HG02981 (cell line): ENCODE measurements around the gene MBTPS1.

Experiments
- ATAC-seq: cut with Tn5 transposase; IDR thresholded peaks from one replicate; pipeline ENCODE4 v1.9.1; 2021; ENCODE audit warnings: mild to moderate bottlenecking, moderate library complexity; ENCODE audit not compliant: unreplicated experiment

MBTPS1 gene

DNA sequence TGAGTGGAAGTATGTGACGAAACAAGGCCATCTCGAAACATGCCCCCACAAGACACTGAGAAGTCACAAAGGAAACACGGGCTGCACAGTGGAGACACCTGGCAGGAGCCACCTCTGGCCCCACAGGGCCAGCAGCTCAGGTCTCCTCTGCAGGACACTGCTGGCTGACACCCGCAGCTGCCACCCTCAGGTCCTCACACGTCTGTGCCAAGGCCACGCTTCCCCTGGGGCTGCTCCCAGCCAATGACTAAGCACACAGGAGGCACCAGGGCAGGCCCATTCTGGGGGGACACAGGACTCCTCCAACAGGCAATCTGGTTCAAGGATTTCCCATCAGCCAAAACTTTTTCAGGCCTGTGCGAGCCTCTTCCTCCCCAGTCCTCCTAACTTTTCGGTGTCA, 36.4 kb downstream of the MBTPS1 start:
- ATAC-seq = no peak

DNA sequence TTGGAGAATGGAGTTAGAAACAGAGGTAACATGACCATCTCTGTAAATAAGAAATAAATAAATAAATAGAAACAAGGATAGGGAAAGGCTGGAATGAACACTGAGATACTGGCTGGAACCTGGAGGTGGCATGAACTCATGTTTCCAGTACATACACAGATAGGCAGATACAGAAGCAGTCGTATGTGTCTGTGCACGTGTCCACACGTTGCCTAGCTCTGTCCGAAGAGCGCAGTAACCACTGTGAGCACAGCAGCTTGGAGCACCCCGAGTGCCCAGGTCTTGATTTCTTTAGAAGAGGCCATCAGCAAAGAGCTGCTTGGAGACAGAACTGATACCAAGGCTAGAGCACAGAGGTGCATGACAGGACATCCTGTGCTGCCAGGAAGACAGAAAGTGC, 37.1 kb downstream of the MBTPS1 start:
- ATAC-seq = no peak

DNA sequence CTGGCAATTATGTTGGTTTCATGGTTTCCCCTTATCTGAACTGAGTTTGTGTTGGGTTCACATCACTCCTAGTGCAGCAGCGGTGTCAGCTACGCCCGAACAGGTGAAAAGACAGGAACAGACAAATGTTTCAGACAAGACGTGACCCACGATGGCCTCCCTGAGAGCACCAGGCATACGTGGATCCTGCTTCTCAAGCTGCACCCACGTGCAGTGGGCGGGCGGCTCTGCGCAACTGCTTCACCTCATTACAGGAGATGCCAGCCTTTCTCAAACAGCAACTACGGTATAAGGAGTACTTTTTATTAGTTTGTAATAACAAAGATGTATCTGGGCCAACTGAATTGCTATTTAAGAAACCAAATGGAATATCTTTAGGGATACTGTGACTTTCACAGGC, 41.4 kb downstream of the MBTPS1 start:
- no peak for ATAC-seq

DNA sequence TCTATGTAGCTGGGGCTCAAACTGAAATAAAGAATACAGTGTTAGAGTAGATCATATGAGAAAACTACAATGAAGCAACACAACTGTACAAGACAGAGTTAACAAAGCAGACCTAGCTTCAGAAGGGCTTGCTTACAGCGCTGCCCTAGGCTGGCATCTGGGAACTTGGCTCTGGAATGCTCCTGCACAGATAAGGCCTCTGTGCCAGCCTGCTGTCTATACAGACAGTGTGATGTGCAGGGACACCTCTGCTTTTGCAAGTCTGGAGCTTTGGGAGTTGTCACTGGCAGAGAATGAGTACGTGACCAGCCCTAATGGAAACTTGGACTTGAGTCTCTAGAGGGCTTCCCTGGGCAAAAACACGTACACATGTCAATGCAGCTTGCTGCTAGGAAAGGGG, 42.0 kb downstream of the MBTPS1 start:
- ATAC-seq = no peak

DNA sequence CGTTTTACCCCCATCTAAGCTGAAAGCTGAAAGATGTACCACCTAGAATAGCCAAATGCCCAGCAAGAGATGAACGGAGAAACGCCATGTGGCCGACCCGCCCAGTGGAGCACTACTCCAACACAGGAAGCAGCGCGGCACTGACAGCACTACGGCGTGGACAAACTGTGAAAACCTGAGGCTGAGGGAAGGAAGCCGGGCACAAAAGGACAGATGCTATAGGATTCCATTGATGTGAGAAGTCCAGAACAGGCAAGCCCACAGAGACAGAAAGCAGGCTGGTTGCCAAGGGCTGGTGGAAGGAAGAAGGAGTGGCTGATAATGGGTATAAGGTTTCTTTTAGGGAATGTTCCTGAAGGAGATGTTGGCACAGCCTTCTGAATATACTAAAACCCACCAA, 44.7 kb downstream of the MBTPS1 start:
- no peak for ATAC-seq

DNA sequence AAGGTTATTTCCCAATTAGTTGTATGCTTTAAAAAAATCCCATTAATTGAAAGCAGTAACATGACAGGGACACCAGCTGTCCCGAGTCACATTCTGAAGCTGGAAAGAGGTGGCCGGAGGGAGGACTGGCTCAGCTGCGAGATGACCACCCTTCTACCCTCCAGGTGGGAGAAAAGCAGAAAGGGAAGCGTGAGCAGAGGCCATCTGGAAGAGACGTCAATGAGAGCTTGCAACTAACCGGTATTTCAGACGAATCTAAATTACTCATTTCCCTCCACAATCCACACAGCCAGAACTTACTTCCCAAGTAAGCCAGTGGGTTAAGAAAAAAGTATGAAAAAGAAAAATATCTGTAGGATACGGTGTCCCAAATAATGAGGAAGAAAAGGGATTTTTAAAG, 45.6 kb downstream of the MBTPS1 start:
- ATAC-seq = no peak

DNA sequence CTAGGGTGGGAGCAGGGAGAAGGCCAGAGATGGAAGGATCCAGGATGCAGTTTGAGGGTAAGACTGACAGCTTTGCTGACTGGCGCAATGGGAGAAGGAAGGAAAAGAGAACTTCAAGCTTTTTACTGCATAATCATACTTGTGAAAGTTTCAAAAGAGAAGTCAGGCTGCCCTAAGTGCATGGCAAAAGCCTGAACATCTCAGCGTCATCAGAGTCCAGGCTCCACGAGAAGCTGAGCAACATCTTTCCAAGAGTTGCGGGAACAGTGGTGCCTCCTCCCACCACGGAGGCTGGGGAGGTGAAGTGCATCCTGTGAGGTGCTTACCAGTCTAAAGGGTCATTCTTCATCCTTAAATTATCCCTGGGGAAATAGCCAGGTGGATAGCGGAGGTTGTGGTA, 47.2 kb downstream of the MBTPS1 start:
- ATAC-seq = no peak

DNA sequence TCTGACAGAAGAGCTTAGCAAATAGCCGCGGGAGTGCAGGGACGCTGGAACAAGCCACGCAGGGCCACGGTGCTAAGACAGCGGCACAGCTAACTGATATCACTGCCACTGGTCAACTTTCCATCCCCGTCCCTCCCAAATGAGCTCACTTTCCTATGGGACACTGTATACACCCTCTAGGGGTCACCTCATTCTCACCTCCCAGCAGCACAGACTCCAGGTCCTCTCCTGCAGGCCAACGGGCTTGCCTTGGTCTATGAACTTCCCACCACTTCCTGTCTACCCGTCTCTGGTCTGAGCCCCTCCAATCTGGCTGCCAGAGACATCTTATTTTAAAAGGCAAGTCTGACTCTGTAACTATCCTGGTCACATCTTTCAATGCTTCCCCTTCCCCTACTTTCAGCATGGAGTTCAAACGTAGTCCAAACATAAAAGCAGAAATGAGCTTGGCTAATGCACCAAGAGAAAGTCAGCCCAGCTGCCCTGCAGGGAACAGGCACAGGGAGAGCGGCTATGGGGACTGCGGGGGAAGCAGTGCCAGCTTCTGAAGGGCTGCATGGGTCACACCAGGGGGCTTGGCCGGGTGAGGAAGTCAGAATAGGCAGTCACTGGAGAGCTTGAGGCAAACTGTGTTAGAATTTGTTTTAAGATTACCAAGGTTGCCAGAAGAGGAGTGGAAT, 47.8 kb downstream of the MBTPS1 start:
- ATAC-seq = no peak

DNA sequence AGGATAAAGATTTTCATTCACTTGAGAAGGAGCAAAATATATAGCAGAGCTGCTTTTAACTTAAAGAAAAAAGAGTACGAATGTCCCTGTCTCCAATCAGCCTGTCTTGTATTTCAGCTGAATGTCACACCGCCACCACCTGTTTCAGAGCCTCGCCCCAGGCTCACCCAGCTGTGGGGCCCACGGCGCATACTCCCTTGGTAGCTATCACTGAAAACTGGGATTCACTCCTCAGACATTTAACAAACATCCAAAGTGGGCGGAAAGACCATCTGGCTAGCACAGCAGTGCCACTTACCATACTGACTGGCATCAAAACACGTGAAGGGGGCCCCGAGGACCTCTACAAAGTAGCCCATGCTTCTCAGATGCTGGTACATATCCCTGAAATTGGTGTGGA, 48.7 kb downstream of the MBTPS1 start:
- ATAC-seq = no peak

DNA sequence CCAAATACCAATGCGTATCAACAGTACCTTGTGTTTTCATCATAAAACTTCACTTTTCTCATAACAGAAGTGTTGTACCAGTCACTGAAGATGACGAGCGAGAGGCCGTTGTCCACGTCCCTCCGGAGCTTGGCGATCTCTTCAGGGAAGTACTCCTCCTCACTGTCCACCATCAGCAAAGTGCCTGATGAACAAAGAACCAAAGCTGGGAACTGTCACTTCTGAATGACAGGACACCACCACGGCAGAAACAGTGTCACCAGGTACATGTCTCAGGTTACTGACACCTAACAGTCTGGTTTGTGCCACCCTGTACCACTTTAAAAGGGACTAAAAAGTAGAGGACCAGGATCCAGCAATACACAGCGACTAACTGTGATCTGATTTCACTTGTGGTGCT, 49.1 kb downstream of the MBTPS1 start:
- ATAC-seq = no peak

DNA sequence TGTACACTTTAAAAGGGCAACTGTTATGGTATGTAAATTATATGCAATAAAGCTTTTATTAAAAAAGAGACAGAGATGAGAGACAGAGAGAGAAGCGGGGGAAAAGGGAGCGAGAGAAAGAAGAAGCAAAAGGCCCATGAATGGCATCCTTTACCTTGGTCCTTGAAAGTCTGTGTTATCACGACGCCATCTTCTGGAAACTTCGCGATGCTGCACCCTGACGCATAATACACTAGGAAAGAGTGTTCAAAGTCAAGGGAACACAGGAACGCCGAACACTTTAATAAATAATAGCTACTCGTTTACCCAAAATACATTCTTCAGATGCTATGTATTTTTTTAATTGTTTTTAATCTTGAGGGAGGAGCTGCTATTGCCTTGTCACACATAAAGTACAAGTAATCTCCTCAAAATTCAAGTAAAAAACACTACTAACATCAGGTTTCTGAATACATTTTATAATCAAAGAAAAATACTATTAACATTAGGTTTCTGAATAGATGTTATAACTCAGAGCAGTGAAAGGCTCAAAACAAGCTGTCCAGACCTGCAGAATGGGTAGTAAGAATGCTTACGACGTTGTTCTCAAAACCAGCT, 51.1 kb downstream of the MBTPS1 start:
- no peak for ATAC-seq

DNA sequence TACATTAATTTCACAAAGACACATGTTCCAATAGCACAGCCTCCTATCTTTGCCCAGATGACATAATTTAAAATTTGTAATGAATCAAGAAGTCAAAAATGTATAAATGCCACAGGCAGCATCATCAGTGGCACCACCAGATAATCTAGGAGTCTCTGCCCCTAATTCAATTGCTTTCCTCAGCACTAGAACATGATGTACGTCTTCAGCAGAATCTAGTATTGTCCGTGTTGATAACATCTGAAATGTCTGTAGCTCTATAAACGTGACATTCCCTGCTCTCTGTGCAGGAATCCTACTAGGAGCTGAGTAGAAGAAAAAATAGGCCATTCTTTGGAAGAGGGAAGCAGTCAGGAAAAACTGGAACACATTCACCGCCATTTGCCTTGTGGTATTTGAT, 52.8 kb downstream of the MBTPS1 start:
- ATAC-seq = no peak

DNA sequence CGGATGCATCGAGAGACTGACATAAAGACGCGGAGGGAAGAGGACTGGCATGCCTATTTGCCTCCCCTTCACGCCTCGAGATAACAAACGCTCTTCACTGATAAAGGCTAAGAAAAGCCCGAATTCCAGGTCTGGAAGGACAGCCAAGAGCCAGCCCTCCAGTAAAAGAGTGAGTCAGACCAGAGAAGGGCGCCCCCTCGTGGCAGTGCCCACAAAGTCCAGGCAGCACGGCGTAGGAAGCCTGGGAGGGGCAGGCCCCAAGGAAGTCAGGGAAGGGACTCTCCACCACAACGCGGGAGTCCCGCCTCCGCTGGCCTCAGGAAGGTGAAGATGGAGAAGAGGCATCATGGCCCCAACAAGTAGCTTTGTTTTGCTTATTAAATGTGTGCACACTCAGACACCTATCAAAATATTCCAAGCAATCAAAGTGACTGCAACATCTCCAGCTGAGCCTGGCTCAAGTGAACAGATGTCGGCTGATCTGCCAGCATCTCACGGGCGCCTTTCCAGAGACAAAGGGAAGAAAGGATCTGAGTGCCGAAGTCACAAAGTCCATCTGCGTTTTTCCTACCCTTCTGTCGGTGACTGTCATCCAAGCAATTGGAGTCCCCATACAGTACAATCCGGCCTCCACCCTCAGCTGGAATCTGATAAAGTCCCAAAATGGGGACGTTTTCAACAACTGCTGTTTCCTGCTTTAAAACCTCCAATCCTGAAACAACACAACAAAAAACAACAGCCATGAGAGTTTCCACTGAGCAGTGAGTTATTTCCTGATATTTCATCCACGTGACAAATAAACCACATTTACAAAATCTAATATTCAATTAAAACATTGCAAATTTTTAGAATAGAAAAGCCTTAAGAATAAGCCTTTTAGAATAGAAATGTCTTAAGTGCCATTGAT, 53.8 kb downstream of the MBTPS1 start:
- ATAC-seq = no peak

DNA sequence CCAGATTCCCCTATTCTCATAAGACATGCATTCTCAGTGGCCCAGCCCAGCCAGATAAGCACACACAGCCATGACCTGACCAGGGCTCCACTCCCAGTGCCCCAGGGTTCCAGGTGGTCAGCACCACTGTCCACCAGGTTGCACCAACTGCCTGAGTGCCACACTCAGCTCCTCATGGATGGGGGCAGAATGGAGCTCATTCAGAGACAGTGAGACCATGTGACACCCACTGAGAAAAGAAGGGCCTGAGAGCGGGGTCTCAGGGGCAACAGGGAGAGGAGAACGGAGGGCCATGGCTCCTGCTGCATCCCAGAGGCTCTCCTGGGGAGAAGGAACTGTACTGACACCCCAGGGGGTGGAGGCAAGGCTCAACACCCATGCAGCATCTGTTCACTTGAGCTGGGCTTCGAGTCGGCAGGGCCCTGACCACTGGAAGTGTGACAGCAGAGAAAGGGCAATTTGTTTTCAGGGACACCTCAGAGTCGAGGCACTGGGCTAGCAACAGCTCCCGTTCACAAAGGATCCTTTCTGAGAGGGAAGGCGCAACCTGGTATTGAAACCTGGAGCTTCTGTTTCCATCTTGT, 55.4 kb downstream of the MBTPS1 start:
- no peak for ATAC-seq

DNA sequence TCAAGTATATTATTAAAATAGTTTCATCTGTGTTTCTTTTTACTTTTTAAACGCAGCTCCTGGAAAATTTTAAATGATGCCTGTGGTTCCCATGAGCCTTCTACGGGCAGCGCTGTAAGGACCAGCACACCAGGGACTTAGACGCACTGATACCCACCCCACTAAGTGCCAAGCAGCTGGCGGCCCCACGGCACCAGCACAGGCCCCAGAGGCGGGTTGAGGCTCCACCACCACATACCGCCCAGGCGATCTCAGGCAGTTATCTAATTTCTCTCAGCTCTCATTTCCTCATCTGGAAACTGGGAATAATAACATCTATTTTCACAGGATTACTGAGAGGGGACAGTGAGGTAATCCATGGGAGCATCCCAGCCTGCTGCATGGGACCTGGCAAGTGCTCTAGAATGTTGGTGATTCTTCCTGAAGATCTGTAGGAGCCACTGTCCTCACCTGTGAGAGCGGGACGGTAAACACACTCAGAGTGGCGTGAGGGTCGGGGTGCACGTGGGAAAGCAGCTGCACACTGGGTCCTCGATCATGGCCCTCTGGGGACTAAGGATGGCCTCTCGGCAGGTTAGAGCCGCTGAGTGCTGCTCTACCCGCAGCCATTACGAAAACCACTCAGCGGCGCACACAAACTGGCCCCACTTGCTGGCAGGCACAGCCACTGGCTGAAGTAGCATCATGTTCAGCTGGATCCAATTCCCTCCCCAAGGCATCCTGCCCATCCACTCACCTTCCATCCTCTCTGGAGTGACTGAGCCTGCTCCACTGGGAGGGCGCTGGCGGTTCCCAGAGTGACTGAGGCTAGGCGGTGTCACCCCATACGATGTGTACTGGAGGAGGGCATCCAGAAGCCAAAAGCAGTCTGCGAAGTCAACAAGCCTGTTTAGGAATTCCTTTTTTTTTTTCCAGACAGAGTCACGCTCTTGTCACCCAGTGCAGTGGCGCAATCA, 56.5 kb downstream of the MBTPS1 start:
- no peak for ATAC-seq

DNA sequence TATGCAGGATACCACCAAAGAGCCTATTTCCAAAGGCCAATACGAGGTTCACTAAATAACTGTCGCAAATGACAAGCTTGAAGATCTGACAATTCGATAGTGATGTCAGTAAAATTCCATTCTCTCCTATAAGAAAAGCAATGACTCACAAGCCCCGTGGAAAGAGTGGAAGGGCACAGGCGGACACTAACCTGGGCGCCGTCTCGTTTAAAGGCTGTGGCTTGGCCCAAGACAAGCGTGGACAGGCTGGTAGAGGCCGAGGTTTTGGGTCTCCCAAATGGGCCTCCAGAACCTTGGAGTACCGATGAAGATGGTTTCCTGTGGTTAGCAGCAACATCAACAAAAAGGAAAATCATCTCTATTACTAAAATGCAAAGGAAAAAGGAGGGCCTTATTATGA, 57.6 kb downstream of the MBTPS1 start:
- no peak for ATAC-seq

DNA sequence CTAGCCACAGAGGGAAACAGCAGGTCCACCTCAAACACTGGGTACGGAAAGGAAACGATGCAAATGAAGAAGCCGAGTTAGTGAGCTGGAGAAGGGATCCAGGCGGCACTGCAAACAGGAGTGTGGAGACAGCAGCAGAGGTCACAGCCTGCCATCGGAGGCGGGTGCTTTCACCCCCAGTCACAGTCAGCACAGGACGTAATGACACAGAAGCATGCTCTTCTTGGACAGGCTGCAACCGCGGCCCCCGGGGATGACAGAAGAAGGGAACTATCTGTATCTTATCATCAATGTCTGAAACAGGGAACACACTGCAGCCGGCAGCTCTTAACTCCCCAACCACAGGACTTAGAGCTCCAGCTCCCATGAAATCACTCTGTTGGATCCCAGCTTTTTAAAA, 58.1 kb downstream of the MBTPS1 start:
- no peak for ATAC-seq

DNA sequence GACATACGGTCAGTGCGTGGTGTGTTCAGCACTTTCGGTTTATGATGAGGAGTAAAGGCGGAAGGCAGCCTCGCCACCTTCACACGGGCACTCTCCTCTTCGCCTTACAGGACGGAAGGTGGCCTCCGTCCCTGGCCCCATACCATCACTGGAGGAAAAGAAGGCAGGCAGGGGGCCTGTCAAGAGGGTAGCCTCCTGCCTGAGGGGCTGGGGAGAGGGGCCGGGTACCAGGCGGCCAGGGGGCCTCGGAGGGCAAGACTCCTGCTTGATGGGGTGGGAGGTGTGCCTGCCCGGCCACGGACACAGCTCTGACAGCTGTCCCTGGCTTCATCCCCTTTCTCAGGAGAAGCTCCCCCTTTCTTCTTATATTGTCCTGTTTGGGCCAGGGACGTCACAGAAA, 58.5 kb downstream of the MBTPS1 start:
- ATAC-seq = no peak

DNA sequence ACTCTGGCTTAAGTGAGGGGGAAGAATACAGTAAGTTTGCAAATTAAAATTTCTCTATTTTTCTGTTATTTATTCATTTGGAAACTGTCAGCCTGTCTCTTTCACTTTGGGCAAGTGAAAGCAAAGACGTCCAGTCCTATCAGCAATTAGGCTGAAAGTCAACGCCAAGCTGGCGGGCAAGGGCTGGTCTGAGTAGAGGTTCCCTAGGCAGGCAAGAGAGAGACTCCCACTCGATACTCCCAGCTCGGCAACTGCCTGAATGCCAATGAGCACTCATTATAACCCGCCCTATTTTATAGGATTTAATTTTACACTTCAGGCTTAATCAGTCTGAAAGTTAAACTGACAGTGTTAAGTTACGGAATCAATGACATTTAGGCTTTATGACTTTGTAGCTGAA, 59.8 kb downstream of the MBTPS1 start:
- ATAC-seq = no peak

DNA sequence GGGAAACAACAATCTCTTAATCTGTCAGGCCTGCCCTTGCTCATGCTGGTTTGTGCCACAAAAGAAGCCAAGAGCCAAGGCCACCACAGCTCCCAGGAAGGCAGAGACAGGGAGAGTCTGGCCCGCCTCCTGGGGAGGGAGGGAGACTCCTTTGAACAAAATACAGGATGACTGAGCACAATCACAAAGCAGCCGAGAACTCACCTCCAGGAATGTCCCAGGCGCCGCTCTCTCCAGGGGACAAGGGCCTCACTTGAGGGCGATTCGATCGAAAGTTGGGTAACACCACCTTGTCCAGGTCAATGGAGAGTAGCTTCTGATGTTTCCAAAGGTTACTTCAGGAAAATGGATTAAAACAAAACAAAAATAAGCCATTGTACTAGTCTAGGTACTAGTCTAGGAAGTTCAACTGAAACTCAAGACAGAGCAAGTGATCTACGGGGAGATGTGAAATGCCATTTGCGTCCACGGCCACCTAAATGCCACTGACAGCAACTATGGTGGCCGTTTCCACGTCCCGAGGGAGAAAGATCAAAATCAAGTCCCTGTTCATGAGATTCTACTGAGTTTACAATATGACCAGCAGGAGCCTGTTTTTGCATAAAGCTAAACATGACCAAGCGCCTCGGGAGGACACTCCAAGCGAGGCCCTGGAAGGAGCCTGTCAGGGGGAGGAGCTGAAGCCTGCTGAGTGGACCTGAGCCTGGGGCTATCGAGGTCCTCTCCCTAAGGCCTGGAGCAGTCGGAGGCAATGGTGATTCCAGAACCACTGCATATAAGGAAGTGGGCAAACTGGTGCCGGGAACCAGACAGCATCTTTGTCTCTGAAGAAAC, 60.7 kb downstream of the MBTPS1 start:
- no peak for ATAC-seq
